ENCODE measurements around the gene SDC3.

Gene SDC3

DNA sequence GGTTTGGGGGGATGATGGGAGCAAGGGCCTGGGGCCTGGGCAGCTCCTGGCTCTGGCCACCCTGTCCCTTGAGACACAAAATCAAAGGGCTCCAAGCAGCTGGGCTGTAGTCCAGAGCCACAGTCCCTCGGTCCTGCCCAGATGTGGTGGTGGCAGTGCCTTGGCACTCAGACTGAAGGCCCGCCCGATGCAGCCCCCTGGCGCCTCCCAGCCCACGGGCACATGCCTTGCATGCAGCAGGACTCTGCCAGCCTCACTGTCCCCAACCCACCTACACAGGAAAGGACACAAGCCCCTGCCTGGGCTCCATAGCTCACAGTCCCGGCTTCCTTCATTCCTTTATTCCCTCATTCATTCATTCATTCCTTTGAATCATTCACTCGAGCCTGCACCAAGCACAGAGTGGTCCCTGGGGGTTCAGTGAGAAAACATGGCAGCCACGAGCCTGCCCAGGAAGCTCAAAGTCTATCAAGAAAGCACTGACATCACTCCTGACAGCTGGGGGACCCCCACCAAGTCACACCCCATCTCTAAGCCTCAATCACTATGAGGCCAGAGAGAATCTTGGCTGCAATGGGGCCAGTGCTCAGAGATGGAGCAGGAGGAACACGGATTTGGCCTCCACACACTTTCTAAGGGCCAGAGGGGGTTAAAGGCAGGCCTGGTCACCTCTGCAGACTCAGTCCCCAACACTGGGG, 5.8 kb downstream of the SDC3 start:
- TF ChIP-seq SIN3A (IDR thresholded peaks at IDR 0.05; ENCODE audit: borderline replicate concordance, insufficient read depth, low read length): no peak
- no peak for TF ChIP-seq POLR2AphosphoS5 (IDR thresholded peaks at IDR 0.05; ENCODE audit: low read depth, low read length)
- TF ChIP-seq, protein P1, sequence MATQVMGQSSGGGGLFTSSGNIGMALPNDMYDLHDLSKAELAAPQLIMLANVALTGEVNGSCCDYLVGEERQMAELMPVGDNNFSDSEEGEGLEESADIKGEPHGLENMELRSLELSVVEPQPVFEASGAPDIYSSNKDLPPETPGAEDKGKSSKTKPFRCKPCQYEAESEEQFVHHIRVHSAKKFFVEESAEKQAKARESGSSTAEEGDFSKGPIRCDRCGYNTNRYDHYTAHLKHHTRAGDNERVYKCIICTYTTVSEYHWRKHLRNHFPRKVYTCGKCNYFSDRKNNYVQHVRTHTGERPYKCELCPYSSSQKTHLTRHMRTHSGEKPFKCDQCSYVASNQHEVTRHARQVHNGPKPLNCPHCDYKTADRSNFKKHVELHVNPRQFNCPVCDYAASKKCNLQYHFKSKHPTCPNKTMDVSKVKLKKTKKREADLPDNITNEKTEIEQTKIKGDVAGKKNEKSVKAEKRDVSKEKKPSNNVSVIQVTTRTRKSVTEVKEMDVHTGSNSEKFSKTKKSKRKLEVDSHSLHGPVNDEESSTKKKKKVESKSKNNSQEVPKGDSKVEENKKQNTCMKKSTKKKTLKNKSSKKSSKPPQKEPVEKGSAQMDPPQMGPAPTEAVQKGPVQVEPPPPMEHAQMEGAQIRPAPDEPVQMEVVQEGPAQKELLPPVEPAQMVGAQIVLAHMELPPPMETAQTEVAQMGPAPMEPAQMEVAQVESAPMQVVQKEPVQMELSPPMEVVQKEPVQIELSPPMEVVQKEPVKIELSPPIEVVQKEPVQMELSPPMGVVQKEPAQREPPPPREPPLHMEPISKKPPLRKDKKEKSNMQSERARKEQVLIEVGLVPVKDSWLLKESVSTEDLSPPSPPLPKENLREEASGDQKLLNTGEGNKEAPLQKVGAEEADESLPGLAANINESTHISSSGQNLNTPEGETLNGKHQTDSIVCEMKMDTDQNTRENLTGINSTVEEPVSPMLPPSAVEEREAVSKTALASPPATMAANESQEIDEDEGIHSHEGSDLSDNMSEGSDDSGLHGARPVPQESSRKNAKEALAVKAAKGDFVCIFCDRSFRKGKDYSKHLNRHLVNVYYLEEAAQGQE (IDR thresholded peaks at IDR 0.05; ENCODE audit: insufficient read depth in 1 of 2, low read depth in 2 of 2, low read length in 2 of 2): no peak
- TF ChIP-seq FOXP2 (optimal IDR thresholded peaks at IDR 0.05; ENCODE audit: borderline replicate concordance, extremely low read depth, extremely low read length, insufficient read depth): no peak
- TF ChIP-seq TAF1 (IDR thresholded peaks at IDR 0.05; ENCODE audit: borderline replicate concordance, insufficient read depth, low read length): no peak

DNA sequence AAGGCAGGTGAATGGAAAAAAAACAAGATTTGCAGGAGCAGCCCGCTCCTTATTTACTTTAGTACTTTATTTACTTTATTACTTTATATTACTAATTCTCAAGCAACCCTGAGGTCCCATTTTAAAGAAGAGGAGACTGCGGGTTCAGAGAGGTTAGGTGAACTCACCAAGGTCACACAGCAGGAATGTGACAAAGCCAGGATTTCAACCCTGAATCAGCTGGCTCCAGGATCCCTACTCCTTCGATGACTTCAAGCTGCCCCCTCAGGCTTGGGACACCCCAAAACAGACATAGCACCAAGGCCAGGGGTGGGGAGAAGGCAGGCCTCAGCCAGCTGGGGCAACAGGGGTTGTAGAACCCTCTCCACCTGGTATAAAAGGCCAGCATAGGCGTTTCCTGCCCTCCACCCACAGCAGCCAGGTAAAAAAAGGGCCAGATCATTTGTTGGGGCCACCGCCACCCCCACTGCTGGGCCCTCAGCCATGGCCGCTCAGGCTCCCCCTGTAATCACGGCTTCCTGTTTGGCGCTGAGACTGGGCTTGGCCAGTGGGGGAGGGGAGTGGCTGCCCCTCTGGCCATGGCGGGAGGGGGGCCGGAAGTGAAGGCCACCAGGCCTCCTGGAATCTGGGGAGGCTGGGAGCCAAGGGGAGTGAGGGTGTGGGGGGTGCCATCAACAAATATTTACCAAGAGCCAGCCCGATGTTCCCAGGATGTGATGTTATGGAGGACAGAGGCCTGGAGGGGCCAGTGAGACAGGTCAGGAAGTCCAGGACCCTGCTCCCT, 6.6 kb downstream of the SDC3 start:
- TF ChIP-seq, protein P1 (IDR thresholded peaks at IDR 0.05; ENCODE audit: insufficient read depth in 1 of 2, low read depth in 2 of 2, low read length in 2 of 2): no peak
- TF ChIP-seq TAF1 (IDR thresholded peaks at IDR 0.05; ENCODE audit: borderline replicate concordance, insufficient read depth, low read length) (no peak), SIN3A (IDR thresholded peaks at IDR 0.05; ENCODE audit: borderline replicate concordance, insufficient read depth, low read length) (no peak), FOXP2 (optimal IDR thresholded peaks at IDR 0.05; ENCODE audit: borderline replicate concordance, extremely low read depth, extremely low read length, insufficient read depth) (no peak), POLR2AphosphoS5 (IDR thresholded peaks at IDR 0.05; ENCODE audit: low read depth, low read length) (no peak)

DNA sequence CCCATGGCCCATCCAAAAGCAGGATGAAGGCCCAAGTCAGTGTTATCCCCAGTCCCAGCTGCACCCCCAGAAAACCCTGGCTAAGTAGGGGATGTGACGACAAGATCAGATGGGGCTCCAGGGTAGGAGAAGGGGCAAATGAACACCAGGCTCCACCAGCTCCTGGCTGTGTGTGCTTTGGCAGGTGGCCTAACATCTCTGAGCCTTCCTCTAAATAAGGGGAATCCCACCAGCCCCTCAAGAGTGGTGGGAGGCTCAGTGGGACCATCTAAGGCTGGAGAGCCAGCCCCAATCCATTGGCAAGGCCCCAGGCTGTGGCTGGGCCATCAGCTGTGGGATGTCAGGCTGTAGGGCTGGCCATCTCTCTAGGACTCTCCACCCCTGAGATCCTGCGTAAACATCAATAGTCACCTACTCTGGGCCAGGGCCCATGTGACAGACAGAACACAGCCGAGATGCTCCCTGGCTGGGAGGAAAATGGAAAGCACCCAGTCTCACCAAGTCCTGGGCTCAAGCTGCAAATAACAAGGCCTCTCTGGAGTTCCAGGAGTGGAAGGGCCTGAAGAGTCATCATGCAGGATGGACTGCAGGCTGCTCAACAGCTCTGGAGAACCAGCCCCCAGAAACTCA, 7.5 kb downstream of the SDC3 start:
- TF ChIP-seq, protein P1 (IDR thresholded peaks at IDR 0.05; ENCODE audit: insufficient read depth in 1 of 2, low read depth in 2 of 2, low read length in 2 of 2): no peak
- TF ChIP-seq SIN3A (IDR thresholded peaks at IDR 0.05; ENCODE audit: borderline replicate concordance, insufficient read depth, low read length) (no peak), FOXP2 (optimal IDR thresholded peaks at IDR 0.05; ENCODE audit: borderline replicate concordance, extremely low read depth, extremely low read length, insufficient read depth) (no peak)

DNA sequence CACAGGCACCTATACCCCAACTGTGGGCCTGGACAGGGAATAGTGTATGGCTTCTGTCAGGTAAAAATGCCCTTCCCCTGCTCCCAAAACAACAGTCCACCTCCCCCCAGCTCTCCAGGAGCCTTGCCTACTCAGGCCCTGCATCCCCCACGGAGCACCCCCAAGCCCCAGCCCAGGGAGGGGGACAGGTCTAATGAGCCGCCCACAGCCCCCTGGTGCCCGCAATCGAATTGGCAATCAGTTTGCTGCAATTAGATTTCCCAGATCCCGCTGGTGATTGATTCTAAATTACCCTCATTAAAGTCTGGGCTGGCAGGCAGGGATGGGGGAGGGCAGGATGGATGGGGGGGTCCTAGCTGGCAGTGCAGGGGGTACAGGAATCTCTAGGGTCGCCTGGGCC, 8.1 kb downstream of the SDC3 start:
- TF ChIP-seq TAF1 (IDR thresholded peaks at IDR 0.05; ENCODE audit: borderline replicate concordance, insufficient read depth, low read length): no peak
- TF ChIP-seq SIN3A (IDR thresholded peaks at IDR 0.05; ENCODE audit: borderline replicate concordance, insufficient read depth, low read length): no peak
- TF ChIP-seq FOXP2 (optimal IDR thresholded peaks at IDR 0.05; ENCODE audit: borderline replicate concordance, extremely low read depth, extremely low read length, insufficient read depth): no peak
- no peak for TF ChIP-seq POLR2AphosphoS5 (IDR thresholded peaks at IDR 0.05; ENCODE audit: low read depth, low read length)
- TF ChIP-seq, protein P1 (IDR thresholded peaks at IDR 0.05; ENCODE audit: insufficient read depth in 1 of 2, low read depth in 2 of 2, low read length in 2 of 2): no peak

Data from PFSK-1 (cell line).